ENCODE data around the gene RDH16. TPM values are rescaled to one million over a fixed set of nuclear protein-coding genes. Genes with fewer than 3 reads are reported as not detected.
"Not testable (repeated sequence)": the region's sequence is repeated elsewhere in the genome, so short reads cannot be mapped to it uniquely, and the experiment has no call there.

The RDH16 gene
- total RNA-seq, 1 experiment from 2014 or later: 0.11 TPM

DNA sequence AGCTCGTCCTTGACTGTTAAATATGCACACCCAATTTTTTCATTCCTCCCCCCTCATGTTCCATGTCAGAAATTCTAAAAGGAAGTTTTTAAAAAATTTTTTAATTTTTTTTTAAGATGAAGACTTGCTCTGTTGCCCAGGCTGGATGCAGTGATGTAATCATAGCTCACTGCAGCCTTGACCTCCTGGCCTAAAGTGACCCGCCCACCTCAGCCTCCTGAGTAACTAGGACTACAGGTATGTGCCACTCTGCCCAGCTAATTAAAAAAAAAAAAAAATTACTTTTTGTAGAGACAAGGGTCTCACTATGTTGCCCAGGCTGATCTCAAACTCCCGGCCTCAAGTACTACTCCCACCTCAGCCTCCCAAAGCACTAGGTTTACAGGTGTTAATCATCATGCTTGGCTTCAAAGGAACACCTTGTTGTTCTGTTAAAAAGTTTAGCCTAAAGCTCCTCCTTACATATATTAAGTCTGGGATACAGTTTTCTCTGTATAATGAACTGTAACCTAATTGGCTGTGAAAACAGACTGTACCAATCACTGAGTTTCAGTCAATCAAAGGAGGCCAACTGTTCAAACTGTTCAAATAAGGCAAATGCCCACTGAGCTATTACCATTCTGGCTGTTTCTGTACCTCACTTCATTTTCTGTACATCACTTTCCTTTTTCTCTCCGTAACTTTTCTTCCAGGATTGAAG, 41.0 kb downstream of the RDH16 start:
- no peak for DNase-seq
- no peaks in the 10 kb centered on the region for H3K79me2 ChIP-seq (ENCODE audit: low read length)
- no peaks in the 10 kb centered on the region for H3K9me3 ChIP-seq (ENCODE audit: low read length)
- H3K4me1 ChIP-seq (ENCODE audit: low read length): no peaks in the 10 kb centered on the region
- H3K4me3 ChIP-seq (ENCODE audit: low read length): no peak overlapping the region
- H3K27me3 ChIP-seq (ENCODE audit: low read length): no peaks in the 10 kb centered on the region
- H4K20me1 ChIP-seq (ENCODE audit: insufficient read depth, low read depth, low read length): no peaks in the 10 kb centered on the region
- no peak overlapping the region for H3K27ac ChIP-seq (ENCODE audit: low read length)
- no peak overlapping the region for H3K4me2 ChIP-seq (ENCODE audit: low read depth, low read length, poor library complexity, severe bottlenecking)
- no peak overlapping the region for H2AFZ ChIP-seq (ENCODE audit: low read length)
- no peaks in the 10 kb centered on the region for H3K9me2 ChIP-seq (replicated peaks; ENCODE audit: insufficient read depth, low read length)
- no peak overlapping the region for H3K9ac ChIP-seq (ENCODE audit: low read length)
- H3K36me3 ChIP-seq (ENCODE audit: insufficient read depth, low read length): no peaks in the 10 kb centered on the region

- no peaks in the 10 kb centered on the region for H3K4me1 ChIP-seq (ENCODE audit: low read length)
- no peaks in the 10 kb centered on the region for H3K9me2 ChIP-seq (replicated peaks; ENCODE audit: insufficient read depth, low read length)
- H3K27ac ChIP-seq (ENCODE audit: low read length): no peak overlapping the region
- H3K9ac ChIP-seq (ENCODE audit: low read length): no peak overlapping the region
- no peak overlapping the region for H3K4me3 ChIP-seq (ENCODE audit: low read length)
- H3K79me2 ChIP-seq (ENCODE audit: low read length): no peaks in the 10 kb centered on the region
- DNase-seq: no peak
- no peaks in the 10 kb centered on the region for H3K27me3 ChIP-seq (ENCODE audit: low read length)
- no peaks in the 10 kb centered on the region for H3K36me3 ChIP-seq (ENCODE audit: insufficient read depth, low read length)
- H3K4me2 ChIP-seq (ENCODE audit: low read depth, low read length, poor library complexity, severe bottlenecking): no peak overlapping the region
- H3K9me3 ChIP-seq (ENCODE audit: low read length): no peaks in the 10 kb centered on the region; the same call in 1 of the 2 replicates
- no peaks in the 10 kb centered on the region for H4K20me1 ChIP-seq (ENCODE audit: insufficient read depth, low read depth, low read length)
- H2AFZ ChIP-seq (ENCODE audit: low read length): no peak overlapping the region
Observed at GRCh38 chr12:56914724-56915123, 42.7 kb downstream of the RDH16 start.

- Histone ChIP-seq H3K79me2 (ENCODE audit: low read length) (no peaks in the 10 kb centered on the region), H3K27me3 (ENCODE audit: low read length) (no peaks in the 10 kb centered on the region), H3K4me3 (ENCODE audit: low read length) (no peak overlapping the region), H3K36me3 (ENCODE audit: insufficient read depth, low read length) (no peaks in the 10 kb centered on the region), H4K20me1 (ENCODE audit: insufficient read depth, low read depth, low read length) (no peaks in the 10 kb centered on the region), H3K4me1 (ENCODE audit: low read length) (no peaks in the 10 kb centered on the region), H3K27ac (ENCODE audit: low read length) (no peak overlapping the region), H3K9ac (ENCODE audit: low read length) (no peak overlapping the region), H3K9me2 (replicated peaks; ENCODE audit: insufficient read depth, low read length) (no peaks in the 10 kb centered on the region), H2AFZ (ENCODE audit: low read length) (no peak overlapping the region), H3K9me3 (ENCODE audit: low read length) (no peaks in the 10 kb centered on the region; the same call in 1 of the 2 replicates), H3K4me2 (ENCODE audit: low read depth, low read length, poor library complexity, severe bottlenecking) (no peak overlapping the region)
- DNase-seq: no peak
Observed at GRCh38 chr12:56914256-56914655, 43.2 kb downstream of the RDH16 start.

DNA sequence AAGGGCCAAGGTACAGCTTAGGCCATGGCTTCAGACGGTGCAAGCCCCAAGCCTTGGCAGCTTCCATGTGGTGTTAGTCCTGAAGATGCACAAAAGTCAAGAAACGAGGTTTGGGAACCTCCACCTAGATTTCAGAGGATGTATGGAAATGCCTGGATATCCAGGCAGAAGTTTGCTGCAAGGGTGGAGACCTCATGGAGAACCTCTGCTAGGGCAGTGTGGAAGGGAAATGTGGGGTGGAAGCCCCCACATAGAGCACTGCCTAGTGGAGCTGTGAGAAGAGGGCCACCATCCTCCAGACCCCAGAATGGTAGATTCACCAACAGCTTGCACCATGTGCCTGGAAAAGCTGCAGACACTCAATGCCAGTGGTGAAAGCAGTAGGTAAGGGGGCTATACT, 48.0 kb downstream of the RDH16 start:
- not testable (repeated sequence) for H3K36me3 ChIP-seq (ENCODE audit: insufficient read depth, low read length); H3K9me2 ChIP-seq (replicated peaks; ENCODE audit: insufficient read depth, low read length); H3K27ac ChIP-seq (ENCODE audit: low read length); H3K79me2 ChIP-seq (ENCODE audit: low read length); H3K27me3 ChIP-seq (ENCODE audit: low read length); DNase-seq; H3K4me2 ChIP-seq (ENCODE audit: low read depth, low read length, poor library complexity, severe bottlenecking); H3K4me3 ChIP-seq (ENCODE audit: low read length); H3K9me3 ChIP-seq (ENCODE audit: low read length); H3K4me1 ChIP-seq (ENCODE audit: low read length); H4K20me1 ChIP-seq (ENCODE audit: insufficient read depth, low read depth, low read length); H2AFZ ChIP-seq (ENCODE audit: low read length); H3K9ac ChIP-seq (ENCODE audit: low read length)

- H3K4me2 ChIP-seq (ENCODE audit: low read depth, low read length, poor library complexity, severe bottlenecking): no peak overlapping the region
- no peaks in the 10 kb centered on the region; the same call in 1 of the 2 replicates for H3K9me3 ChIP-seq (ENCODE audit: low read length)
- H3K79me2 ChIP-seq (ENCODE audit: low read length): no peaks in the 10 kb centered on the region
- no peaks in the 10 kb centered on the region for H3K36me3 ChIP-seq (ENCODE audit: insufficient read depth, low read length)
- no peaks in the 10 kb centered on the region for H3K27me3 ChIP-seq (ENCODE audit: low read length)
- H3K4me3 ChIP-seq (ENCODE audit: low read length): no peak overlapping the region
- H4K20me1 ChIP-seq (ENCODE audit: insufficient read depth, low read depth, low read length): no peaks in the 10 kb centered on the region
- H3K9me2 ChIP-seq (replicated peaks; ENCODE audit: insufficient read depth, low read length): no peaks in the 10 kb centered on the region
- no peak overlapping the region for H2AFZ ChIP-seq (ENCODE audit: low read length)
- no peak for DNase-seq
- no peaks in the 10 kb centered on the region for H3K4me1 ChIP-seq (ENCODE audit: low read length)
- no peak overlapping the region for H3K9ac ChIP-seq (ENCODE audit: low read length)
- H3K27ac ChIP-seq (ENCODE audit: low read length): no peak overlapping the region
Observed at GRCh38 chr12:56908136-56908535, 49.3 kb downstream of the RDH16 start.

GRCh38 chr12:56905852-56906251, 51.6 kb downstream of the RDH16 start:
- no peak overlapping the region for H3K9ac ChIP-seq (ENCODE audit: low read length)
- H3K9me3 ChIP-seq (ENCODE audit: low read length): no peaks in the 10 kb centered on the region; the same call in 1 of the 2 replicates
- H4K20me1 ChIP-seq (ENCODE audit: insufficient read depth, low read depth, low read length): no peaks in the 10 kb centered on the region
- H3K36me3 ChIP-seq (ENCODE audit: insufficient read depth, low read length): no peaks in the 10 kb centered on the region
- no peak overlapping the region for H3K4me3 ChIP-seq (ENCODE audit: low read length)
- no peaks in the 10 kb centered on the region for H3K9me2 ChIP-seq (replicated peaks; ENCODE audit: insufficient read depth, low read length)
- no peak for DNase-seq
- no peaks in the 10 kb centered on the region for H3K4me1 ChIP-seq (ENCODE audit: low read length)
- no peak overlapping the region for H3K27ac ChIP-seq (ENCODE audit: low read length)
- H3K79me2 ChIP-seq (ENCODE audit: low read length): no peaks in the 10 kb centered on the region
- no peak overlapping the region for H2AFZ ChIP-seq (ENCODE audit: low read length)
- H3K4me2 ChIP-seq (ENCODE audit: low read depth, low read length, poor library complexity, severe bottlenecking): no peak overlapping the region
- H3K27me3 ChIP-seq (ENCODE audit: low read length): no peaks in the 10 kb centered on the region

DNA sequence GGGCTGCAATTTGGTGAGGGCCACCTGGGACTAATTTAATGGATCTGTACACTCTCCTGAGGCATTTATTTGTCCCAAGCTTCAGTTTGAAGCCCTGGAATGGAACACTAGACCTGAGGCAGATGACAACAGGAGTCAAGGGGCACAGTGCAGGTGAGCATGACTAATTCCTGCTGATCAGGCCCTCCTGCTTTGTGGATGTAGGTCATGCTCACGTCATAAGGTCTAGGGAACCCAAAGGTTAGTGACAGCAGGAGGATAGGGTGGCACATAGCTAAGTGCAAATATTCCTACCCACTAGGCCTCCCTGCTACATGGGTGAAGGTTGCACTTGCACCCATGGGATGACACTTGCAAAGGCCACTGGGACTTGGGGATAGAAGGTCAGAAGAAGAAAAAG, 54.0 kb downstream of the RDH16 start:
- H4K20me1 ChIP-seq (ENCODE audit: insufficient read depth, low read depth, low read length): no peaks in the 10 kb centered on the region
- H2AFZ ChIP-seq (ENCODE audit: low read length): no peak overlapping the region
- no peak for DNase-seq
- no peaks in the 10 kb centered on the region; the same call in 1 of the 2 replicates for H3K9me3 ChIP-seq (ENCODE audit: low read length)
- H3K4me1 ChIP-seq (ENCODE audit: low read length): no peaks in the 10 kb centered on the region
- no peaks in the 10 kb centered on the region for H3K27me3 ChIP-seq (ENCODE audit: low read length)
- no peak overlapping the region for H3K4me2 ChIP-seq (ENCODE audit: low read depth, low read length, poor library complexity, severe bottlenecking)
- H3K79me2 ChIP-seq (ENCODE audit: low read length): no peaks in the 10 kb centered on the region
- H3K9ac ChIP-seq (ENCODE audit: low read length): no peak overlapping the region
- H3K4me3 ChIP-seq (ENCODE audit: low read length): no peak overlapping the region
- H3K9me2 ChIP-seq (replicated peaks; ENCODE audit: insufficient read depth, low read length): no peaks in the 10 kb centered on the region
- no peak overlapping the region for H3K27ac ChIP-seq (ENCODE audit: low read length)
- H3K36me3 ChIP-seq (ENCODE audit: insufficient read depth, low read length): no peaks in the 10 kb centered on the region
